HG02870 (cell line): ENCODE results near the gene CHCHD3.
"Not testable (repeated sequence)": the region's sequence is repeated elsewhere in the genome, so short reads cannot be mapped to it uniquely, and the experiment has no call there.

ENCODE experiments used
- ATAC-seq: cut with Tn5 transposase; IDR thresholded peaks from one replicate; pipeline ENCODE4 v1.9.1; 2021; ENCODE audit warnings: mild to moderate bottlenecking, moderate library complexity; ENCODE audit not compliant: unreplicated experiment

CHCHD3 gene

GRCh38 chr7:133009426-133010252 lies 72.3 kb downstream of the CHCHD3 start:
- no peak for ATAC-seq

- ATAC-seq, result no peak
Observed at GRCh38 chr7:133007961-133008360, 73.9 kb downstream of the CHCHD3 start.

DNA sequence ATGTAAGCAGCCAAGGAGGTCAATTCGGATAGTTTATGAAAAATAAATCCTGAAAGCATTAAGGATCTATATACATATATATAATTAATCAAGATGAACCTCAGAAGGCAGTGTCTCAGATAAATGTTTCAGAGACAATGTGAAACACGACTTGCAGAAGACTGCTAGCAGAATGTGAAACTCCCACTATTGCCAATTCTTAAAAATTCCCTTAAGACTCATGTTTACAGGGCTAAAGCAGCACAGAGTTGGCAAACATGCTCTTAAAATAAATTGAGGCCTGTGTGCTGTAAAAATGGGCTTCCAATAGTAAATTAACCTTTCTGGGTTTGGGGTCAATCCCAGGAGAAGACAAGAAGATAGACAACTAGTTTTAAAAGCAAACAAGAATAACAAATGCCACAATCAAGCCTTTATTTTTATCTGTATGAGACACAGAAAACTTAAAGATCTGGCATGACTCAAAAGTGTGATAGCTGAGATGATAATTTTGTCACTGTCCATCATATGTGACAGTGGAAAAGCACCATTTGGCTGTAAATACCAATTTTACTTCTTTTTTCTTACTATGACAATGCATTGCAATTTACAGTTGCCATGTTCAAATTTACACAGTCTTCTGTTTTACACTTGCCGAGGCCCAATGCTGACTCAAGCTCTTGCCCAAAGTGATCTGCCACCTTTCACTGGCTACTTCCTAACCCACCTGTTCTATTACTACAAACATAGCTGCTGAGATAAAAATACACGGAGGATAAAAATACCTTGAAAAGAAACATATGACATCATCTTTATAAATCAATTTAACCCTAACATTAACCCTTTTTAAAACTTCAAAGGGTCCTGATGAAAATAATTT lies 78.6 kb downstream of the CHCHD3 start:
- no peak for ATAC-seq

- no peak for ATAC-seq
Observed at GRCh38 chr7:133001727-133002126, 80.2 kb downstream of the CHCHD3 start.

DNA sequence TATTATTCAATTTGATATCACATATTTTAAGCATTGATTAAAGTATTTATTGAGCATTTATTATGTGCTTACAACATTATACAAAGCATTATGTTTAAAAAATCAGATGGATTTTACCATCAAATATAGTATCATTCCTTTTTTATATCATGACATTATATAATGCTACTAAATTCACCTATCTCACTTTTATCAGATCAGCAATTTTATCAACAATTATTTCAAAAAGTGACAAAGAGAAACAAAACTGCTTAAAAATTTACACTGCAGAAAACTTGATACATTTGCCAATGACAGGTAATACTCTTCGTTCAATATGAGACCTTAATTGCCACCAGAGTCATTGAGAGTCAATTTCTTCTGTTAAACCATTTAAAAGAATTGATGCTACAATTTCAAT lies 82.0 kb downstream of the CHCHD3 start:
- no peak for ATAC-seq

GRCh38 chr7:132998763-132999162 lies 83.1 kb downstream of the CHCHD3 start:
- no peak for ATAC-seq

- ATAC-seq, result no peak
Observed at GRCh38 chr7:132997505-132997904, 84.4 kb downstream of the CHCHD3 start.

GRCh38 chr7:132996581-132997242 lies 85.2 kb downstream of the CHCHD3 start:
- no peak for ATAC-seq

- no peak for ATAC-seq
Observed at GRCh38 chr7:132993377-132994013, 88.4 kb downstream of the CHCHD3 start.

DNA sequence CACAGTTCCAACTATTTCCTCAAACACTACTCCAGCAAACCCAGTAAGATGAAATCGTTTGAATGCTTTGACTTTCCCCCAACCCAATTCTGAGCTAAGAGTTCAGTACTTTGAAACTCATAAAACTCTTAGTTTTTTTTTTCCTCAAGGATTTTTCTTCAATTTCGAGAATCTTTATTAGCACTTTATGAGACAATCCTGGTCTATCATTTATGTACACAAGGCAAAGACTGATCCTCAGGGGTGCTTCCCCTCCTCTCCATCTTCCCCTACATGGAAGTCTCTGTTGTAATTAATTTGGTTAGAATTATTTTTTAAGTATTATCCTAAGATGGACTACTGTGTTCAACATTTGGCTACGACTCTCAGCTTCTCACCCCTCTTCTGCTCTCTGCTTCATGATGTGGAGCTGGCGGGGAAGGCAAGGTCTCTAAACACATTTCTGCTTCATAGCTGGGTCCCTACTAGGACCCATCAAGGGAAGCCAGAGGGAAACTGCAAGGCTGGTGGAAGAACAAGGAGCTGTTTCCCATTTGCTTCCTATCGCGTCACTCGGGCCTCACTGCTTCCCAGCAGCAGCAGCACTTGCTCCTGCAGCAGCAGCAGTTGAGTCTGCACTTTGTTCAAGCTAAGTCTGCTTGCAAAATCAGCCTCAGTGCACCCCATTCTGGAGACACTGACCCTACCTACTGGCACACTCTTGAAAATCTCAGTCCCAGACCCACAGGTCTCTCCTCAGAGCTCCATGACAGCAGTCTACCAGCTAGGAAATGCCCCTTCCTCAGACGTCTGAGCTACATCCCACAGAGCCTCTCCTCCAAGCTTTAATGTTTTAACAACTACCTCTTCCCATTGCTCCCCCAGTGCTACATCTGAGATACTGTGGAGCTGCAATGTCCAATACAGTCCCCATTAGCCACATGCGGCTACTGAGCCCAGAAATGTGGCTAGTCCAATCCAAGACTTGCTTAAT lies 90.0 kb downstream of the CHCHD3 start:
- ATAC-seq, result no peak

- ATAC-seq, result no peak
Observed at GRCh38 chr7:132988117-132988516, 93.8 kb downstream of the CHCHD3 start.

- ATAC-seq, result no peak
Observed at GRCh38 chr7:132980402-132980801, 101.5 kb downstream of the CHCHD3 start.

DNA sequence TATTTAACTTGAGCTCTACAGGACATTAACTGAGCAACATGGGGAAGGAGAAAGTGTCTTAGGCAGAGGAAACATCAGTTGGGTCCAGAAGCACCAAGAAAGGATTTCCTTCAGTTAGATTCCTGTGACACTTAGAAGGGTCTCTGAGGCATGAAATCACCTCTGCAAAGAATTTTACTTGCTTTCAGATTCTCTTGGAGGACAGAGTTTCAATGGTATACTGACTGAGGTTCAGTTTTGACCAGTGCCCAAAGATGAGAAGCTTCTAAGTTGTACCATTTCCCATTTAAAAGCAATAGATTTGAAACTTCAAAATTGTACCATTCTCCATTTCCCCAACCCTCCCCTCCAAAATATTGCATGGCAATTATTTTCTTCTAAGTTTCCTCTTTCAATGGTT lies 102.4 kb downstream of the CHCHD3 start:
- ATAC-seq, result no peak

DNA sequence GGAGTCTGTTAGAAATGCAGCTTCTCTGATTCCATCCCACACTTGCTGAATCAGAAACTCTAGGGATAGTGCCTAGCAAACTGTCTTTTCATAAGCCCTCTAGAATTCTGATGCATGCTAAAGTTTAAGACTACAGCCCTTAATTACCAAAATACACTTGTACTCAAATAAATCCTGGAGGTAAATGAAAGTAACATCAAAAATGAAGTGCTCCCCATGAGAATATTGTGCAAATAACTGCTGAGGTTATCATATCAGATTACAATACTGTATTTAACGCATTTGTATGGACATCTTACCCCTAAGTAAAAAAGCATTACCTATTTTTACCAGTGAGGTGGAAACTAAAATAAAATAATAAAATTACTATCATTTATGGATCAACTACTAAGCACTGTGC lies 104.7 kb downstream of the CHCHD3 start:
- ATAC-seq, result no peak

DNA sequence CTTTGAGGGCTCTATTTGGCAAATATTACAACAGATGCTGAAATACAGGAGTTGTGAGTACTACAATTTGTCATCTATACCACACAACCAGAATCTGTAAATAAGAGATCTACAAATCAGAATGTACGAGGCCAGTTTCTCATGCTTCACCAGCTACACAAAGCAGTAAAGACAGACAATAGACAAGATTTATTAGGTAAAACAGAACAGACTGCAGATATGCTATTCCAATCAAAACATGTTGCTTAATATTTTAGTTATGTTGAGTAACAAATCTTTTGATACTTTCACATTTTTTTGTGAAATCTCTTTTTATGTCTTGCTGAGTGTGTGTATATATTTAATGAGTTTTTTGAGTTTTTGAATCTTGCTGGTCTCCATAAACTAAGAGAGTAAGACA lies 109.1 kb downstream of the CHCHD3 start:
- no peak for ATAC-seq

- ATAC-seq, result no peak
Observed at GRCh38 chr7:132970257-132970656, 111.6 kb downstream of the CHCHD3 start.

DNA sequence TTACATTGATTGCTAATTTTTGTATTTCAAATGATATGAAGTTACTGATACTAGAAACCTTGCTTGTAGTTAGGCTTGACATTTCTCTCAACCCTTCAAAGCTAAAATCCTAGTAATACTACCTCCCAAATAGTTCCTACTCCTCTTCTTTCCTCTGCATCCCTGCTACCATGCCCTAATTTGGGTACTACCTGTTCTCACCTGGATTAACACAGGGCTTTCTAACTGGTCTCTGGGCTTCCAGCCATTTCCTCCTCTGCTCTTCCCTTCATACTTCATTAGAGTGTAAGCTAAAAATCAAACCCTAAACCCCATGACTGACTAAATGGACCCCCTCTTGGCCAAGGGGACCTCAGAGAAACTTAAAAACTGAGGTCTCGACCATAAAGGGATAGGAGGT lies 112.4 kb downstream of the CHCHD3 start:
- no peak for ATAC-seq

- ATAC-seq, result not testable (repeated sequence)
Observed at GRCh38 chr7:132967470-132967848, 114.4 kb downstream of the CHCHD3 start.

DNA sequence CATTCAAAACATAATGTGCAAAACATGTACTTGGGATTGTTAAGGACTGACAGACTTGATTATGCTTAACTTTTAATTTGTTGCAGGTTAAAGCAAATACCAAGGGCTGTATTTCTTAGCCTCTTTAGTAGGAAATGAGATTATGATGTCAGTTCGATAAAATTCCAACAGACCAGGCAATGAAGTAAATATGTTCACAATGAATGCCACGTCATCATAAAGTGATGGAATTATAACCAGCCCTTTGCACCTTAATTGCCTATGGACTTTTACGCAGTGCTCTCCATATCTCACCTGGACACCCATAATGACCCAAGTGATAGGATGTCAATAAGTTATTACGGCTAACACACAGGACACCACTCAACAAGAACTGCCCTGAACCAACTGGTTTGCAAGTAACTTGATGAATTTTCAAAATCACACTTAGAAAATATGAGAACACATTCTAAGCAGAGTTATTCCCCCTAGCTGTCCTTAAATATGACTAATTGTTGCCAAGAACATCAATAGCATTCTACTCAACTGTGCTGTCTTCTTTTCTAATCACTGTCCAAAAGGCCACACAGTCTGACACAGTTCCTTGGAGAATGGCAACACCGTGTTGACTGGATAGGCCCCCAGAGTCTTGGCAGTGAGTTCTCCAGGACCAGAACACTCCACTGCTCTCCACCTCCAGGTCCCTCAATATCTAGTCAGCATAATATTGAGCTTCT lies 115.0 kb downstream of the CHCHD3 start:
- no peak for ATAC-seq
